ENCODE results near the gene ADO. TPM values are rescaled to one million over a fixed set of nuclear protein-coding genes. Genes with fewer than 3 reads are reported as not detected.

The ADO gene
- total and polyA plus RNA-seq, 8 donors = 1.8 to 25.4 (median 12.7) TPM

- Histone ChIP-seq H3K27ac (no peak overlapping the region), H3K4me1 (peaks cover 25 to 56% (median 34%) of the 10 kb centered on the region in 4 donors), H3K4me3 (no peak overlapping the region), H3K27me3 (peaks cover 8 to 33% (median 29%) of the 10 kb centered on the region in 3 donors), H3K9me3 (no peaks in the 10 kb centered on the region), H3K36me3 (peaks cover 0 to 7% (median 0%) of the 10 kb centered on the region in 4 donors)
- WGBS, 5 donors = 80 to 85% (median 81%) methylated on average over 10 of the region's 10 CpGs
- DNase-seq = no peak
- intact Hi-C loops (cut with DNase I; ENCODE audit: low total_unique reads) = loop anchor here (10.0 kb wide), 1 partner anchor 217 kb away; no protein-coding TSS in a partner anchor
- TF ChIP-seq POLR2AphosphoS5 (IDR thresholded peaks at IDR 0.05) (no peak), POLR2A (IDR thresholded peaks at IDR 0.05) (no peak), EP300 (IDR thresholded peaks at IDR 0.05) (no peak), CTCF (IDR thresholded peaks at IDR 0.05) (no peak)
These were observed 6.8 kb downstream of the ADO start for GRCh38 chr10:62811159-62811875.

GRCh38 chr10:62812672-62813439, 8.3 kb downstream of the ADO start:
- Histone ChIP-seq H3K27ac (no peak overlapping the region), H3K36me3 (peaks cover 0 to 7% (median 0%) of the 10 kb centered on the region in 4 donors), H3K4me1 (peaks cover 18 to 48% (median 30%) of the 10 kb centered on the region in 4 donors), H3K4me3 (no peak overlapping the region), H3K9me3 (no peaks in the 10 kb centered on the region), H3K27me3 (peaks cover 8 to 33% (median 29%) of the 10 kb centered on the region in 3 donors)
- TF ChIP-seq POLR2AphosphoS5 (IDR thresholded peaks at IDR 0.05) (no peak), CTCF (IDR thresholded peaks at IDR 0.05) (no peak), EP300 (IDR thresholded peaks at IDR 0.05) (no peak), POLR2A (IDR thresholded peaks at IDR 0.05) (no peak)
- intact Hi-C loops (cut with DNase I; ENCODE audit: low total_unique reads) = loop anchor here (10.0 kb wide), 1 partner anchor 218 kb away; no protein-coding TSS in a partner anchor
- DNase-seq = no peak
- 81 to 89% (median 86%) methylated on average over 9 to 13 of the region's 13 CpGs for WGBS, 5 donors

- peaks cover 0 to 7% (median 0%) of the 10 kb centered on the region in 4 donors for H3K36me3 ChIP-seq
- 88 to 96% (median 91%) methylated on average over 24 to 27 of the region's 27 CpGs for WGBS, 5 donors
These were observed 8.9 kb downstream of the ADO start for GRCh38 chr10:62813453-62813852.

More at GRCh38 chr10:62813453-62813852, 8.9 kb downstream of the ADO start:
- no peak for DNase-seq
- Histone ChIP-seq H3K9me3 (no peaks in the 10 kb centered on the region), H3K4me3 (no peak overlapping the region), H3K27ac (no peak overlapping the region), H3K4me1 (peaks cover 23 to 48% (median 33%) of the 10 kb centered on the region in 4 donors), H3K27me3 (peaks cover 8 to 39% (median 33%) of the 10 kb centered on the region in 3 donors)
- intact Hi-C loops (cut with DNase I; ENCODE audit: low total_unique reads) = loop anchor here (10.0 kb wide), 1 partner anchor 219 kb away; no protein-coding TSS in a partner anchor
- TF ChIP-seq POLR2A (IDR thresholded peaks at IDR 0.05) (no peak), CTCF (IDR thresholded peaks at IDR 0.05) (no peak), EP300 (IDR thresholded peaks at IDR 0.05) (no peak), POLR2AphosphoS5 (IDR thresholded peaks at IDR 0.05) (no peak)

Data from stomach (tissue), 9 donors.